Trophoblast cell (in vitro differentiated cells and primary cell): ENCODE measurements around the gene TRAPPC6A.

Experiments
- DNase-seq, 2 donors: peaks; one replicate each; pipeline ENCODE4 v3.0.0-alpha.2; 2016
- H2AFZ ChIP-seq: 2 replicates; pipeline ENCODE4 v1.6.1; 2013; ENCODE audit warnings: low read length, moderate library complexity, mild to moderate bottlenecking; ENCODE audit not compliant: insufficient read depth, poor library complexity
- H2AK5ac ChIP-seq: 2 replicates; pipeline ENCODE4 v1.6.1; 2013; ENCODE audit warnings: mild to moderate bottlenecking, low read length
- H2BK120ac ChIP-seq: 2 replicates; pipeline ENCODE4 v1.6.1; 2013; ENCODE audit warnings: low read length, mild to moderate bottlenecking, moderate library complexity; ENCODE audit not compliant: insufficient read depth, poor library complexity
- H2BK12ac ChIP-seq: 2 replicates; pipeline ENCODE4 v1.6.1; 2013; ENCODE audit warnings: mild to moderate bottlenecking, low read length, moderate library complexity
- H2BK5ac ChIP-seq: 2 replicates; pipeline ENCODE4 v1.6.1; 2013; ENCODE audit warnings: low read length, low read depth, moderate library complexity, mild to moderate bottlenecking; ENCODE audit not compliant: poor library complexity
- H3K14ac ChIP-seq: 2 replicates; pipeline ENCODE4 v1.6.1; 2013; ENCODE audit warnings: mild to moderate bottlenecking, low read length
- H3K18ac ChIP-seq: 2 replicates; pipeline ENCODE4 v1.6.1; 2013; ENCODE audit warnings: mild to moderate bottlenecking, low read length
- H3K23ac ChIP-seq: 2 replicates; pipeline ENCODE4 v1.6.1; 2013; ENCODE audit warnings: low read length
- H3K27ac ChIP-seq: 2 replicates; pipeline ENCODE4 v1.5.1; 2013; ENCODE audit warnings: low read depth, mild to moderate bottlenecking, inconsistent platforms, low read length, moderate library complexity
- H3K27me3 ChIP-seq: 2 replicates; pipeline ENCODE4 v1.6.1; 2013; ENCODE audit warnings: inconsistent platforms, mild to moderate bottlenecking, low read length, moderate library complexity; ENCODE audit not compliant: insufficient read depth
- H3K36me3 ChIP-seq, 2 experiments: 1 replicate in 1 of 2; 2 replicates in 1 of 2; pipeline ENCODE4 v1.6.1; 2013; ENCODE audit warnings: low read length in 2 of 2, mild to moderate bottlenecking in 2 of 2, moderate library complexity in 1 of 2; ENCODE audit not compliant: insufficient read depth in 2 of 2, control insufficient read depth in 1 of 2
- H3K4ac ChIP-seq: 2 replicates; pipeline ENCODE4 v1.6.1; 2013; ENCODE audit warnings: low read depth, mild to moderate bottlenecking, low read length, moderate library complexity
- H3K4me1 ChIP-seq, 2 experiments: 1 replicate in 1 of 2; 2 replicates in 1 of 2; pipeline ENCODE4 v1.6.1; 2013; ENCODE audit warnings: low read length in 2 of 2, mild to moderate bottlenecking in 2 of 2, moderate library complexity in 1 of 2; ENCODE audit not compliant: insufficient read depth in 2 of 2, control insufficient read depth in 1 of 2
- H3K4me2 ChIP-seq: 2 replicates; pipeline ENCODE4 v1.6.1; 2013; ENCODE audit warnings: inconsistent platforms, mild to moderate bottlenecking, low read length, moderate library complexity
- H3K4me3 ChIP-seq: 2 replicates; pipeline ENCODE4 v1.5.1; 2013; ENCODE audit warnings: mild to moderate bottlenecking, low read depth, low read length, inconsistent platforms
- H3K79me1 ChIP-seq: one replicate; pipeline ENCODE4 v1.6.1; 2013; ENCODE audit warnings: low read length
- H3K79me2 ChIP-seq: 2 replicates; pipeline ENCODE4 v1.6.1; 2013; ENCODE audit warnings: low read length, mild to moderate bottlenecking; ENCODE audit not compliant: control insufficient read depth, insufficient read depth, poor library complexity
- H3K9ac ChIP-seq: 2 replicates; pipeline ENCODE4 v1.6.1; 2013; ENCODE audit warnings: mild to moderate bottlenecking, low read length
- H3K9me3 ChIP-seq: 2 replicates; pipeline ENCODE4 v1.6.1; 2013; ENCODE audit warnings: low read depth, mild to moderate bottlenecking, control low read depth, inconsistent platforms, low read length; ENCODE audit not compliant: insufficient read depth
- H4K12ac ChIP-seq: 2 replicates; pipeline ENCODE4 v1.6.1; 2013; ENCODE audit warnings: low read depth, mild to moderate bottlenecking, low read length, moderate library complexity
- H4K8ac ChIP-seq: 2 replicates; pipeline ENCODE4 v1.6.1; 2013; ENCODE audit warnings: low read depth, mild to moderate bottlenecking, low read length, moderate library complexity
- H4K91ac ChIP-seq: one replicate; pipeline ENCODE4 v1.6.1; 2013; ENCODE audit warnings: low read depth, mild to moderate bottlenecking, low read length, moderate library complexity
- WGBS: extraction: QIAGEN DNeasy Blood & Tissue Kit; methylation state at CpG from one replicate; pipeline ENCODE4 v1.1.7; 2013; ENCODE audit warnings: missing lambda C conversion rate; ENCODE audit not compliant: insufficient read length, insufficient coverage; ENCODE audit errors: extremely low coverage; 5-methylcytosine and 5-hydroxymethylcytosine counted together

TRAPPC6A gene

DNA sequence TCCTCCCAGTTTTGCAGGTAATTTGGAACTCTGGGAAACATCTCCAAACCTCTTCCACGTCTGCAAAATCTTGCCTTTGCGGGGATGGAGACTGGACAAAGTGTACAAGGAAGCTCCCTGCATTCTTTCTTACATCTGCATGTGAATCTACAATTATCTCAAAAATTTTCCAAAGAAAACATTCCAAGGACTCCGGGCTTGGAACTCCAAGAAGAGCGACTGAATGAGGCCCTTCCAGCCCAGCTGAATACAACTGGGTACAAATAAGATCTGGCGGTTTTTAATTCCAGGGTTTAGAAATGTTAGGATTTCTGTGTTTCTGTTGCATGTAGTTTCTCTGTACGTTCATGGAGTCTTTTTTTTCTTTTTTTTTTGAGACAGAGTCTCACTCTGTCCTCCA, 38.6 kb upstream of the TRAPPC6A start:
- no peak overlapping the region for H3K23ac ChIP-seq
- H3K14ac ChIP-seq: no peak overlapping the region
- no peak overlapping the region for H3K4me2 ChIP-seq
- H2AFZ ChIP-seq: no peak overlapping the region
- no peak overlapping the region for H4K8ac ChIP-seq
- no peak overlapping the region for H3K9ac ChIP-seq
- no peaks in the 10 kb centered on the region for H3K79me1 ChIP-seq
- peaks cover 6% of the 10 kb centered on the region for H3K9me3 ChIP-seq
- no peak overlapping the region for H3K4ac ChIP-seq
- H3K4me1 ChIP-seq: peaks cover 2 to 5% of the 10 kb centered on the region in 2 experiments
- no peaks in the 10 kb centered on the region for H3K36me3 ChIP-seq
- no peak overlapping the region for H2BK12ac ChIP-seq
- H3K79me2 ChIP-seq: no peaks in the 10 kb centered on the region
- peaks cover 29% of the 10 kb centered on the region for H3K27me3 ChIP-seq
- H2BK5ac ChIP-seq: no peak overlapping the region
- H3K4me3 ChIP-seq: no peak overlapping the region
- no peak overlapping the region for H2BK120ac ChIP-seq
- no peak overlapping the region for H3K18ac ChIP-seq
- no peak overlapping the region for H3K27ac ChIP-seq
- H4K12ac ChIP-seq: no peak overlapping the region
- no CpG with 5 or more reads among the region's 6 CpGs for WGBS
- no peak overlapping the region for H4K91ac ChIP-seq
- H2AK5ac ChIP-seq: no peak overlapping the region
- DNase-seq: peak in 1 of 2 donors; percentile 20

DNA sequence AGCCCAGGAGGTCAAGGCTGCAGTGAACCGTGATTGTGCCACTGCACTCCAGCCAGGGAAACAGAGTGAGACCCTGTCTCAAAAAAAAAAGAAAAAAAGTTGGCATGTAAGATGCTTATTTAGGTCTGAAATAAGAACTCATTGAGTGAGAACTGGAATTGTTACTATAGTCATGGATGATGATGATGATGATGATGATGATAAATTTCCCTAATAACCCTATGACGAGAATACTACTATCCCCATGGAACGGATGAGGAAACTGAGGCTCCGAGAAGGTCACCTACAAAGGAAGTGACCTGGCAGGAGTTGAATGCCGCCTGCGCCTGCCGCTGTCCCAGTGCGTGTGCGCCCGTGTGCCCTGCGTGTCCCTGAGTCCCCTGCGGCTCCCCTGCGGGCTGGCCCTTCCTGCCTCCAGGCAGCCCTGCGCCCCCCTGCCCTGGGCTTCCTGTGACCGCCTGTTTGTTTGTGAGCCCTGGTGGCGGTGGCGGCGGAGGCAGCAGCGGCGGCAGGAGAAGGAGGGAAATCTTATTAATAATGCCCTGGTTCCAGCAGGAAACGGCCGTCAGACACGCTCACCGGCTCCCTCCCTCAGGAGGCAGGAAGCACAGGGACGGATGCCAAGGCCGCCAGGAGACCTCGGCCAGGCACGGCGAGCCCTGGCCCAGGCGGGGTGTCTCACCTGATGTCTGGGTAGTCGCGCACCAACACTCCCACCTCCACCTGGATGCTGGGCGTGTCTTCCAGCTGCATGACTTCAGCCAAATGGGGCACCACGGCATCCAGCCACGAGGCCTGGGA, 37.6 kb upstream of the TRAPPC6A start:
- no CpG with 5 or more reads among the region's 35 CpGs for WGBS
- no peak overlapping the region for H3K14ac ChIP-seq

DNA sequence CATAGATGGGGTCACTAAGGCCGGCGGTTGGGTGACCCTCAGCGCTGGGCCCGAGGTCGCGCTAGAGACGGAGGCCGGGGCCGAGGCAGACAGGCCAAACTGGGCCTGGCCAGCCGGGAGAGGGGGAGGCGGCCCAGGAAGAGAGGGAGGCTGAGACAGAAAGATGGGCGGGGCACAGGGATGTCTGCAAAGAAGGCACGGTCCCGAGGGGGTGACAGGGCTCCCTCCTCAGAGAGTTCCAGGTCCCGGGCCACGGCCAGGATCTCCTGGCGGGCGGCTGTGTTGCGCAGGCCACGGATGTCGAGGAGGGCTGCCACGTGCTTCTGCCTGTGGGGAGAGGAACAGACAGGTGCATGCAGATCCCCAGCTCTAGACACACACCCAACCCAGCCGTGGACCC, 35.0 kb upstream of the TRAPPC6A start:
- H3K27me3 ChIP-seq: peaks cover 23% of the 10 kb centered on the region
- no peaks in the 10 kb centered on the region for H3K79me2 ChIP-seq
- H2BK12ac ChIP-seq: no peak overlapping the region
- H3K79me1 ChIP-seq: no peaks in the 10 kb centered on the region
- H3K23ac ChIP-seq: no peak overlapping the region
- H4K12ac ChIP-seq: no peak overlapping the region
- H3K4me1 ChIP-seq: peaks cover 2 to 5% of the 10 kb centered on the region in 2 experiments
- no peak overlapping the region for H4K91ac ChIP-seq
- no peak overlapping the region for H3K27ac ChIP-seq
- H3K4me3 ChIP-seq: no peak overlapping the region
- WGBS: no CpG with 5 or more reads among the region's 23 CpGs
- DNase-seq: no peak
- H3K18ac ChIP-seq: no peak overlapping the region
- no peak overlapping the region for H2BK120ac ChIP-seq
- H4K8ac ChIP-seq: no peak overlapping the region
- no peak overlapping the region for H2AK5ac ChIP-seq
- no peak overlapping the region for H3K9ac ChIP-seq
- H2BK5ac ChIP-seq: no peak overlapping the region
- H3K14ac ChIP-seq: no peak overlapping the region
- H3K4me2 ChIP-seq: no peak overlapping the region
- H3K36me3 ChIP-seq: no peaks in the 10 kb centered on the region
- H3K4ac ChIP-seq: no peak overlapping the region
- H2AFZ ChIP-seq: no peak overlapping the region
- peaks cover 6% of the 10 kb centered on the region for H3K9me3 ChIP-seq

More for the DNA sequence above, 37.6 kb upstream of the TRAPPC6A start:
- DNase-seq: no peak
- Histone ChIP-seq H3K27me3 (peaks cover 29% of the 10 kb centered on the region), H2BK5ac (no peak overlapping the region), H4K12ac (no peak overlapping the region), H3K79me2 (no peaks in the 10 kb centered on the region), H3K4ac (no peak overlapping the region), H3K36me3 (no peaks in the 10 kb centered on the region), H3K4me3 (no peak overlapping the region), H3K18ac (no peak overlapping the region), H3K23ac (no peak overlapping the region), H2BK12ac (no peak overlapping the region), H4K8ac (no peak overlapping the region), H3K4me2 (peak overlapping the region; percentile 45), H2AFZ (no peak overlapping the region), H3K9me3 (peaks cover 6% of the 10 kb centered on the region), H3K9ac (no peak overlapping the region), H3K79me1 (no peaks in the 10 kb centered on the region), H4K91ac (no peak overlapping the region), H3K27ac (no peak overlapping the region), H2BK120ac (no peak overlapping the region), H2AK5ac (no peak overlapping the region), H3K4me1 (peaks cover 2 to 5% of the 10 kb centered on the region in 2 experiments)

DNA sequence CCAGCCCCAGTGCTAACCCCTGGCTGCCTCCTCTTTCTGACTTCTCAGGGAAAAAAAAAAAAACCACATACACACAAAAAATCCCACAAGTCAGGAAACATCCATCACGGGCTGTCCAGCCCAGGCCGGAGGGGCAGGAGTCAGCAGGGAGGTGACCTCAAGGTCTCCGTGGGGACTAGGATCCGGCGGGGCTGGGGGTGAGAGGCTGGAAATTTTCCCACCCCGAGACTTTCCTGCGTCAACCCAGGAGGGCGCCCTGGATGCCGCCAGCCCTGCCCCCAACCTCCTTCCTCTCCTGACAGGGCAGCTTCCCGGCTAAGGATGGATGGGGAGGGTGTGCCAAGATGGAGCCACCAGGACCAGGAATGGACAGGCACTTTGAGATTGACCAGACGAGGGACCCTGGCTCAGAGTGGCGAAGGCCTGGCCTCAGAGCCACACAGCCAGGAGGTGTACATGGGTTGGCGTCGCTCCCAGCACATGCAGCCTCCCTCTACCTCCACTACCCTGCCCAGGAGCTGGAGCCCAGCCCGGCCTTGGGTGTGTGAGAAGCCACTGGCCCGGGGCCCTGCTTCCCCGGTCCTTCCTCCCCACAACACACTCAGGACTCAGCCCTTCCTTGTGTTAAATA, 33.8 kb upstream of the TRAPPC6A start:
- H3K14ac ChIP-seq: no peak overlapping the region
- H3K79me1 ChIP-seq: no peaks in the 10 kb centered on the region
- no peak overlapping the region for H3K23ac ChIP-seq
- no peak overlapping the region for H3K4me2 ChIP-seq
- H4K8ac ChIP-seq: no peak overlapping the region
- no peak overlapping the region for H3K4ac ChIP-seq
- H2BK5ac ChIP-seq: no peak overlapping the region
- no peak overlapping the region for H3K18ac ChIP-seq
- H3K27me3 ChIP-seq: peaks cover 12% of the 10 kb centered on the region
- H3K4me1 ChIP-seq: peaks cover 2 to 5% of the 10 kb centered on the region in 2 experiments
- no peak overlapping the region for H4K91ac ChIP-seq
- H3K9me3 ChIP-seq: peaks cover 6% of the 10 kb centered on the region
- no peaks in the 10 kb centered on the region for H3K79me2 ChIP-seq
- H2BK120ac ChIP-seq: no peak overlapping the region
- H3K4me3 ChIP-seq: no peak overlapping the region
- H2AK5ac ChIP-seq: no peak overlapping the region
- no peak overlapping the region for H2BK12ac ChIP-seq
- no peak overlapping the region for H3K27ac ChIP-seq
- WGBS: no CpG with 5 or more reads among the region's 17 CpGs
- H4K12ac ChIP-seq: no peak overlapping the region
- no peak overlapping the region for H2AFZ ChIP-seq
- DNase-seq: no peak
- H3K9ac ChIP-seq: no peak overlapping the region
- no peaks in the 10 kb centered on the region for H3K36me3 ChIP-seq
